MM.1S (cell line): Measurements from ENCODE around the gene BRD1.

Experiments used
- DNase-seq: peaks from one replicate; pipeline ENCODE4 v3.0.0-alpha.2; 2015
- H2AFZ ChIP-seq: fragments of 300-600 bp; sonication (generic); 2 replicates; pipeline ENCODE4 v1.6.0; 2016; ENCODE audit warnings: antibody characterized with exemption, low read length
- H3F3A ChIP-seq: fragments of 300-600 bp; sonication (generic); 2 replicates; pipeline ENCODE4 v1.6.1; 2016; ENCODE audit warnings: mild to moderate bottlenecking, antibody characterized with exemption, low read length, moderate library complexity, mixed read lengths; ENCODE audit not compliant: insufficient read depth
- H3K27ac ChIP-seq: fragments of 300-600 bp; sonication (generic); 2 replicates; pipeline ENCODE4 v1.5.1; 2016; ENCODE audit warnings: mild to moderate bottlenecking, low read length
- H3K27me3 ChIP-seq: fragments of 300-600 bp; sonication (generic); replicated peaks from 2 replicates; pipeline ENCODE4 v1.6.0; 2016; ENCODE audit warnings: low read length; ENCODE audit not compliant: insufficient read depth
- H3K36me3 ChIP-seq: fragments of 300-600 bp; sonication (generic); replicated peaks from 2 replicates; pipeline ENCODE4 v1.6.1; 2016; ENCODE audit warnings: mild to moderate bottlenecking, low read length, mixed read lengths; ENCODE audit not compliant: insufficient read depth
- H3K4me1 ChIP-seq: fragments of 300-600 bp; sonication (generic); 2 replicates; pipeline ENCODE4 v1.6.1; 2016; ENCODE audit warnings: low read length, mixed read lengths
- H3K4me2 ChIP-seq: fragments of 300-600 bp; sonication (generic); 2 replicates; pipeline ENCODE4 v1.6.0; 2016; ENCODE audit warnings: low read depth, low read length
- H3K4me3 ChIP-seq: fragments of 300-600 bp; sonication (generic); 2 replicates; pipeline ENCODE4 v1.5.1; 2016; ENCODE audit warnings: low read length, mixed read lengths
- H3K79me2 ChIP-seq: fragments of 300-600 bp; sonication (generic); 2 replicates; pipeline ENCODE4 v1.6.1; 2016; ENCODE audit warnings: mixed run types, low read length, mixed read lengths
- H3K9ac ChIP-seq: fragments of 300-600 bp; sonication (generic); 2 replicates; pipeline ENCODE4 v1.6.1; 2016; ENCODE audit warnings: low read length, mixed read lengths
- H3K9me2 ChIP-seq: fragments of 300-600 bp; sonication (generic); replicated peaks from 2 replicates; pipeline ENCODE4 v1.6.1; 2016; ENCODE audit warnings: mild to moderate bottlenecking, low read length, mixed read lengths; ENCODE audit not compliant: insufficient read depth
- H3K9me3 ChIP-seq: fragments of 300-600 bp; sonication (generic); replicated peaks from 2 replicates; pipeline ENCODE4 v1.6.1; 2016; ENCODE audit warnings: mild to moderate bottlenecking, low read length, mixed read lengths; ENCODE audit not compliant: insufficient read depth
- H4K20me1 ChIP-seq: fragments of 300-600 bp; sonication (generic); 2 replicates; pipeline ENCODE4 v1.6.1; 2016; ENCODE audit warnings: mild to moderate bottlenecking, low read length, moderate library complexity, mixed read lengths; ENCODE audit not compliant: insufficient read depth
- EZH2 ChIP-seq: fragments of 300-600 bp; sonication (generic); optimal IDR thresholded peaks from 2 replicates; pipeline ENCODE3; 2017; ENCODE audit warnings: low read depth, mild to moderate bottlenecking, antibody characterized with exemption, low read length, mixed read lengths
- EZH2phosphoT487 ChIP-seq: fragments of 300-600 bp; sonication (generic); IDR thresholded peaks from 2 replicates; pipeline ENCODE4 v1.6.1; 2018; ENCODE audit warnings: antibody characterized with exemption, low read length
- TF ChIP-seq, protein P1 (sequence below): fragments of 300-600 bp; sonication (generic); IDR thresholded peaks from 2 replicates; pipeline ENCODE4 v1.5.1; 2016; ENCODE audit warnings: antibody characterized with exemption, low read length, mixed read lengths

The BRD1 gene

DNA sequence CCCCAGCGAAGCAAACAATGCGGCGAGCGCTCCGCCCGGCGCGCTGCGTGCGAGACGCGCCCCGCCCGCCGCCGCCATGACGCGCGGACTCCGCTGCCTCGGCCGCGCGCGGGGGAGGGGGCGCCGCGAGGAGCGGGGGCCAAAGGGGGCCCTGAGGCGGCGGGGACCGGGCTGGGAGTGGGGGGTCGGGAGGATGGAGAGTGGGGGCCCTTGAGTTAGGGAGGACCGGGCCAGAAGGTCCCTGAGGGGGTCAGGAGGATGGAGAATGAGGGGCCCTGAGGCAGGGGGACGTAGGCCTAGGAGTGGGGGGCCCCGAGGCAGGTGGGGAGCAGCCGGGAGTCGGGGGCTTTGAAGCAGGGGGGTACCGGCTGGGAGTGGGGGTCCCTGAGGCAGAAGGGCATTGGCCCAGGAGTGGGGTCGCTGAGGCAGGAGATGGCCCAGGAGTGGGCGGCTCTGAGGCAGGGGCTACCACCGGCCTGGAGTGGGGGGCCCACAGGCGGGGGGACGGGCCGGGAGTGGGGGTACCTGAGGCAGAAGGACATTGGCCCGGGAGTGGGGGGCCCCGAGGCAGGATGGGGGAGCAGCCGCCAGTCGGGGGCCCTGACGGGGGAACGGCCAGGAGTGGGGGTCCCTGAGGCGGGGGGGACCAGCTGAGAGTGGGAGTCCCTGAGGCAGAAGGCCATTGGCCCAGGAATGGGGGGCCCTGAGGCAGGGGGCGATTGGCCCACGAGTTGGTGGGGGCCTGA is at the start of gene BRD1:
Gene BRD1, minus strand, starts transcription at position 21 of the 746 bp plus-strand sequence. CDS start 3,556 bp downstream, outside the sequence.
- Histone ChIP-seq H4K20me1 (peaks cover 35% of the 10 kb centered on the region), H3K9me3 (no peaks in the 10 kb centered on the region), H2AFZ (peak within 1 kb of the TSS; percentile 85), H3K9ac (peak within 1 kb of the TSS; percentile 91), H3K27me3 (no peaks in the 10 kb centered on the region), H3K4me2 (peak within 1 kb of the TSS; percentile 99), H3K9me2 (no peaks in the 10 kb centered on the region), H3K4me1 (peaks cover 7% of the 10 kb centered on the region; the same call in 1 of the 2 replicates), H3K79me2 (peaks cover 39% of the 10 kb centered on the region), H3K27ac (no peak within 1 kb of the TSS), H3F3A (no peaks in the 10 kb centered on the region), H3K4me3 (peak within 1 kb of the TSS; percentile 97), H3K36me3 (peaks cover 3% of the 10 kb centered on the region)
- DNase-seq, result peak; percentile 72
- no peak for TF ChIP-seq EZH2phosphoT487
- TF ChIP-seq, protein P1, sequence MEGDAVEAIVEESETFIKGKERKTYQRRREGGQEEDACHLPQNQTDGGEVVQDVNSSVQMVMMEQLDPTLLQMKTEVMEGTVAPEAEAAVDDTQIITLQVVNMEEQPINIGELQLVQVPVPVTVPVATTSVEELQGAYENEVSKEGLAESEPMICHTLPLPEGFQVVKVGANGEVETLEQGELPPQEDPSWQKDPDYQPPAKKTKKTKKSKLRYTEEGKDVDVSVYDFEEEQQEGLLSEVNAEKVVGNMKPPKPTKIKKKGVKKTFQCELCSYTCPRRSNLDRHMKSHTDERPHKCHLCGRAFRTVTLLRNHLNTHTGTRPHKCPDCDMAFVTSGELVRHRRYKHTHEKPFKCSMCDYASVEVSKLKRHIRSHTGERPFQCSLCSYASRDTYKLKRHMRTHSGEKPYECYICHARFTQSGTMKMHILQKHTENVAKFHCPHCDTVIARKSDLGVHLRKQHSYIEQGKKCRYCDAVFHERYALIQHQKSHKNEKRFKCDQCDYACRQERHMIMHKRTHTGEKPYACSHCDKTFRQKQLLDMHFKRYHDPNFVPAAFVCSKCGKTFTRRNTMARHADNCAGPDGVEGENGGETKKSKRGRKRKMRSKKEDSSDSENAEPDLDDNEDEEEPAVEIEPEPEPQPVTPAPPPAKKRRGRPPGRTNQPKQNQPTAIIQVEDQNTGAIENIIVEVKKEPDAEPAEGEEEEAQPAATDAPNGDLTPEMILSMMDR, result no peak
- no peak for TF ChIP-seq EZH2

DNA sequence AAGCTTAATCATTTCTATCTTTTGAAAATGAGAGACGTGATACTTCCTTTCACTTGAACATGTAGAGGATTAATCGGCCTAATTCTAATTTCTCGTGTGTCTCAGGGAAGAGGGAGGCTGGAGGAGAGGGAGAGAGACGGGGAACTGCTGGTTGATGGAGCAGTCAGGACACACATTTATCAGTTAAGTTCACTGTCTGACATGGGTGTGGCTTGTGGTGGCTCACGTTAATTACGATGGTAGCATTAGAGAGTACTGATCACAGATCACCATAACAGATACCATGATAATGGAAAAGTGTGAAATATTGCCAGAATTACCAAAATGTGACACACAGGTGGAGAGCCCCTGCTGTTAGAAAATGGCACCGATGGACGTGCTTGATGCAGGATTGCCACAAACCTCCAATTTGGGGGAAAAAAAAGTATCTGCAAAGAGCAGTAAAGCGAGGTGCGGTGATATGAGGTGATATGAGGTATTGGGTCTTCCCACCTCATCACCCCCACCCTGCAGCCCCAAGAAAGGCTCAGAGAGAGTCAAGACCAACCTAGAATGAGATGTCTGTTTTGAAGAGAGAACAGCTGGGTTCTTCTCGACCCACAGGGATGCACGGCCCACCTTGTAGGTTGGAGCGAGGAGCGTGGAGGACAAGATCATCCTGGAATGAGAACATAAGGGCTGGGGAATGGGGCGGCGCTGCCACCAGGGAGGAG is 45.7 kb upstream of the BRD1 start:
- Histone ChIP-seq H4K20me1 (no peaks in the 10 kb centered on the region), H3K4me1 (no peaks in the 10 kb centered on the region), H3K36me3 (peaks cover 3% of the 10 kb centered on the region; the same call in 1 of the 2 replicates), H3K4me2 (no peak overlapping the region), H3K27me3 (no peaks in the 10 kb centered on the region), H3K27ac (no peak overlapping the region), H3K4me3 (no peak overlapping the region), H2AFZ (no peak overlapping the region), H3F3A (no peaks in the 10 kb centered on the region), H3K9ac (no peak overlapping the region), H3K9me3 (no peaks in the 10 kb centered on the region), H3K79me2 (peaks cover 89% of the 10 kb centered on the region), H3K9me2 (no peaks in the 10 kb centered on the region)
- DNase-seq, result no peak
- TF ChIP-seq EZH2phosphoT487 (no peak), EZH2 (no peak)

DNA sequence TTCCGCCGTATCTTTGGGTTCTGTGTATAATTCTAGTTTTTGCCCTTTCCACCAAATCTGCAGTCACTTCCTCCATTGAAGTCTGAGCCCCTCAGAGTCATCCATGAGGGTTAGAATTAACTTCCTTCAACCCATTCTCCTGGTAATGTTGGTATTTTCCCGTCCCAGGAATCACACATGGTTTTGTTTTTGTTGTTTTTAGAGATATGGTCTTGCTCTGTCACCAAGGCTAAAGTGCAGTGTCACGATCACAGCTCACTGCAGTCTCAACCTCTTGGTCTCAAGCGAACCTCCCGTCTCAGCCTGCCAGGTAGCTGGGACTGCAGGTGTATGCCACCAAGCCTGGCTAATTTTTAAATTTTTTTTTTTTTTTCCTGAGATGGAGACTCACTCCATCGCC is 44.7 kb upstream of the BRD1 start:
- H3K9ac ChIP-seq, result no peak overlapping the region
- H3K9me2 ChIP-seq, result no peaks in the 10 kb centered on the region
- H3K27me3 ChIP-seq, result no peaks in the 10 kb centered on the region
- no peak overlapping the region for H3K27ac ChIP-seq
- H3K36me3 ChIP-seq, result 0 out of 2 replicates have a peak, but pooled peaks cover 3% of the 10 kb centered on the region
- H3K9me3 ChIP-seq, result no peaks in the 10 kb centered on the region
- no peaks in the 10 kb centered on the region for H3K4me1 ChIP-seq
- no peak overlapping the region for H2AFZ ChIP-seq
- peaks cover 90% of the 10 kb centered on the region for H3K79me2 ChIP-seq
- H3K4me3 ChIP-seq, result no peak overlapping the region
- H3F3A ChIP-seq, result no peaks in the 10 kb centered on the region
- TF ChIP-seq EZH2phosphoT487 (no peak), EZH2 (no peak)
- TF ChIP-seq, protein P1, result no peak
- H3K4me2 ChIP-seq, result no peak overlapping the region
- H4K20me1 ChIP-seq, result no peaks in the 10 kb centered on the region
- no peak for DNase-seq

DNA sequence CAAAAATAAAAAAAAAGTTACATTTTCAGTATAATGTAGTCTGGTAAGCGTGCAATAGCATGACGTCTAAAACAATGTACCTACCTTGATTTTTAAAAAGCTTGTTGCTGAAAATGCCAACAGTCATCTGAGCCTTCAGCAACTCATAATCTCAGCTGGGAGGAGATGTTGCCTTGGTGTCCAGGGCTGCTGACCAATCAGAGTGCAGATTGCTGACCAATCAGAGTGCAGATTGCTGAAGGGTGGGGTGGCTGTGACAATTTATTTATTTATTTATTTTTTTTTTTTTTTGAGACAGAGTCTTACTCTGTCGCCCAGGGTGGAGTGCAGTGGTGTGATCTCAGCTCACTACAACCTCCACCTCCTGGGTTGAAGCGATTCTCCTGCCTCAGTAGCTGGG is 43.8 kb upstream of the BRD1 start:
- H3F3A ChIP-seq, result no peaks in the 10 kb centered on the region
- no peaks in the 10 kb centered on the region for H3K4me1 ChIP-seq
- H3K9me2 ChIP-seq, result no peaks in the 10 kb centered on the region
- H3K27ac ChIP-seq, result no peak overlapping the region
- peaks cover 93% of the 10 kb centered on the region for H3K79me2 ChIP-seq
- 0 out of 2 replicates have a peak, but pooled peaks cover 3% of the 10 kb centered on the region for H3K36me3 ChIP-seq
- TF ChIP-seq EZH2phosphoT487 (no peak), EZH2 (no peak)
- TF ChIP-seq, protein P1, result no peak
- no peak overlapping the region for H3K4me3 ChIP-seq
- no peaks in the 10 kb centered on the region for H3K27me3 ChIP-seq
- no peak overlapping the region for H3K9ac ChIP-seq
- no peak overlapping the region for H2AFZ ChIP-seq
- no peak overlapping the region for H3K4me2 ChIP-seq
- DNase-seq, result no peak
- H3K9me3 ChIP-seq, result no peaks in the 10 kb centered on the region
- no peaks in the 10 kb centered on the region for H4K20me1 ChIP-seq
